Upper lobe of left lung (tissue), 6 donors: ENCODE results near the gene ANKRD36B. TPM values are rescaled to one million over a fixed set of nuclear protein-coding genes. Genes with fewer than 3 reads are reported as not detected.
A peak's percentile ranks its signal among the peaks of the same experiment; 100 is the strongest.
"Not testable (repeated sequence)": the region's sequence is repeated elsewhere in the genome, so short reads cannot be mapped to it uniquely, and the experiment has no call there.

Experiments used
- ATAC-seq, 2 donors: fragments of 200-7000 bp; cut with Tn5 transposase; one replicate each; pipeline ENCODE4 v1.9.1; 2022; ENCODE audit warnings: mild to moderate bottlenecking in 2 of 2, moderate library complexity in 2 of 2; ENCODE audit not compliant: low FRiP score in 2 of 2
- DNase-seq, 2 donors: peaks; one replicate each; pipeline ENCODE4 v3.0.0-alpha.2; 2019 to 2020
- H3K27ac ChIP-seq, 4 donors: fragments of 200-600 bp; sonication (generic); one replicate each; pipeline ENCODE4 v1.5.1; 2016 to 2019
- H3K27me3 ChIP-seq, 4 donors: fragments of 200-600 bp; sonication (generic); one replicate each; pipeline ENCODE4 v1.5.1; 2017 to 2019
- H3K36me3 ChIP-seq, 4 donors: fragments of 200-600 bp; sonication (generic); one replicate each; pipeline ENCODE4 v1.5.1; 2016 to 2019
- H3K4me1 ChIP-seq, 4 donors: fragments of 200-600 bp; sonication (generic); one replicate each; pipeline ENCODE4 v1.5.1; 2018 to 2019
- H3K4me3 ChIP-seq, 4 donors: fragments of 200-600 bp; sonication (generic); one replicate each; pipeline ENCODE4 v1.5.1; 2017 to 2019; ENCODE audit warnings: mild to moderate bottlenecking in 2 of 4, moderate library complexity in 1 of 4
- H3K9me3 ChIP-seq, 4 donors: fragments of 200-600 bp; sonication (generic); one replicate each; pipeline ENCODE4 v1.5.1; 2018 to 2019
- CTCF ChIP-seq, 6 experiments: fragments of 450-650 bp in 4 of 6; fragments of 200-600 bp in 2 of 6; sonication (generic) in 2 of 6; IDR thresholded peaks; one replicate each; pipeline ENCODE4 v1.5.1; 2016 to 2019; ENCODE audit warnings: antibody characterized with exemption in 6 of 6
- EP300 ChIP-seq, 4 donors: sonication (generic); formaldehyde crosslinking; IDR thresholded peaks; one replicate each; pipeline ENCODE4 v1.5.1; 2017; ENCODE audit warnings: antibody characterized with exemption in 4 of 4, control low read depth in 2 of 4
- POLR2A ChIP-seq, 4 donors: fragments of 450-650 bp; IDR thresholded peaks; one replicate each; pipeline ENCODE4 v1.5.1; 2016 to 2017; ENCODE audit warnings: antibody characterized with exemption in 4 of 4, mild to moderate bottlenecking in 2 of 4
- POLR2AphosphoS5 ChIP-seq, 2 donors: sonication (generic); formaldehyde crosslinking; IDR thresholded peaks; one replicate each; pipeline ENCODE4 v1.5.1; 2017; ENCODE audit warnings: antibody characterized with exemption in 2 of 2
- whole genome bisulfite sequencing, 2 donors: methylation state at CpG; one replicate each; pipeline ENCODE4 v1.1.5; 2017 to 2018; 5-methylcytosine and 5-hydroxymethylcytosine counted together
- total RNA-seq, 6 donors: library from RNA; depleted of rRNA in 4 of 6; stranded (reverse); fragments of >200 nt in 4 of 6; gene quantifications; one replicate each; pipeline versions ENCODE4 v1.1.0 to v1.2.1, GENCODE V29; 2016 to 2021
- donor health status: DM: no; HTN: no; CAD: no; lungs with moderate emphysema.
- donor health status: DM: no; HTN: yes; CAD: no; lungs with severe emphysema.

ANKRD36B gene
- total RNA-seq, 6 donors from 2014 or later: 11.0 to 211 (median 37.5) TPM

- Histone ChIP-seq H3K27me3 (no peaks in the 10 kb centered on the region), H3K36me3 (peaks cover 0 to 51% (median 0%) of the 10 kb centered on the region in 4 donors), H3K4me1 (no peaks in the 10 kb centered on the region), H3K27ac (no peak overlapping the region), H3K9me3 (no peaks in the 10 kb centered on the region), H3K4me3 (no peak overlapping the region)
- TF ChIP-seq POLR2A (IDR thresholded peaks at IDR 0.05): no peak
- no peak for TF ChIP-seq EP300 (IDR thresholded peaks at IDR 0.05)
- TF ChIP-seq POLR2AphosphoS5 (IDR thresholded peaks at IDR 0.05): no peak
- no peak for TF ChIP-seq CTCF (IDR thresholded peaks at IDR 0.05)
- DNase-seq (no peak), ATAC-seq (no peak)
- WGBS, 2 donors: 83 to 91% methylated on average over 2 of the region's 2 CpGs
Observed at GRCh38 chr2:97546711-97547110, 43.0 kb downstream of the ANKRD36B start.

- not testable (repeated sequence) for H3K9me3 ChIP-seq, H3K4me1 ChIP-seq, H3K4me3 ChIP-seq, H3K27ac ChIP-seq, H3K27me3 ChIP-seq, ATAC-seq, DNase-seq
- H3K36me3 ChIP-seq: peaks cover 0 to 55% (median 0%) of the 10 kb centered on the region in 4 donors
Observed at GRCh38 chr2:97544911-97545310, 44.8 kb downstream of the ANKRD36B start.

- WGBS, 2 donors: 100% methylated on average over 1 to 2 of the region's 2 CpGs
- not testable (repeated sequence) for ATAC-seq, H3K27ac ChIP-seq, H3K4me3 ChIP-seq, DNase-seq, H3K9me3 ChIP-seq, H3K27me3 ChIP-seq, H3K4me1 ChIP-seq
- peaks cover 0 to 11% (median 0%) of the 10 kb centered on the region in 4 donors for H3K36me3 ChIP-seq
Observed at GRCh38 chr2:97525904-97526303, 63.8 kb downstream of the ANKRD36B start.

- H3K27ac ChIP-seq, DNase-seq, ATAC-seq, H3K27me3 ChIP-seq, H3K4me3 ChIP-seq, H3K9me3 ChIP-seq, H3K4me1 ChIP-seq: not testable (repeated sequence)
- 93 to 100% methylated on average over 1 of the region's 1 CpG for WGBS, 2 donors
- peaks cover 0 to 11% (median 0%) of the 10 kb centered on the region in 4 donors for H3K36me3 ChIP-seq
Observed at GRCh38 chr2:97523816-97524215, 65.9 kb downstream of the ANKRD36B start.

GRCh38 chr2:97522916-97523555 is 66.6 kb downstream of the ANKRD36B start:
- peaks cover 0 to 11% (median 0%) of the 10 kb centered on the region in 4 donors for H3K36me3 ChIP-seq
- H3K27ac ChIP-seq, H3K4me1 ChIP-seq, H3K27me3 ChIP-seq, DNase-seq, H3K4me3 ChIP-seq, H3K9me3 ChIP-seq, ATAC-seq: not testable (repeated sequence)
- WGBS, 2 donors: no CpG with 5 or more reads among the region's 2 CpGs

GRCh38 chr2:97495651-97496050 is 94.0 kb downstream of the ANKRD36B start:
- not testable (repeated sequence) for H3K36me3 ChIP-seq, H3K4me3 ChIP-seq, ATAC-seq, DNase-seq, H3K9me3 ChIP-seq, H3K27me3 ChIP-seq, H3K4me1 ChIP-seq, H3K27ac ChIP-seq
- WGBS, 2 donors: 94% methylated on average over 3 of the region's 4 CpGs; no CpG with 5 or more reads in 1 of the 2 donors

GRCh38 chr2:97490141-97490540 is 99.5 kb downstream of the ANKRD36B start:
- H3K36me3 ChIP-seq, H3K27me3 ChIP-seq, H3K4me3 ChIP-seq, H3K4me1 ChIP-seq, H3K27ac ChIP-seq, H3K9me3 ChIP-seq, ATAC-seq: not testable (repeated sequence)
- 79 to 96% methylated on average over 2 to 5 of the region's 5 CpGs for WGBS, 2 donors
- DNase-seq: peak in 1 of 2 donors; percentile 14

Other genes starting within 250 kb of the ANKRD36B start
- 100 to 1,000 TPM in 5 of 6 donors, 10 to 100 TPM in 1; 97.4 to 237 (median 177) TPM for gene COX5B, start 56.2 kb upstream of the ANKRD36B start, total RNA-seq
- 10 to 100 TPM; 63.9 to 83.0 (median 69.9) TPM for gene ACTR1B, start 74.2 kb upstream of the ANKRD36B start, total RNA-seq
- 10 to 100 TPM in 4 of 6 donors, 1 to 10 TPM in 2; 9.1 to 45.1 (median 23.1) TPM for gene C2orf92, start 79.8 kb upstream of the ANKRD36B start, total RNA-seq
- 10 to 100 TPM in 3 of 6 donors, 1 to 10 TPM in 3; 6.4 to 88.0 (median 11.3) TPM for gene ZAP70, start 123.7 kb upstream of the ANKRD36B start, total RNA-seq